Thoracic aorta (tissue), 2 donors: ENCODE data around the gene GDPD3. TPM values are rescaled to one million over a fixed set of nuclear protein-coding genes. Genes with fewer than 3 reads are reported as not detected.

Source experiments
- ATAC-seq: fragments of 150-250 bp; one replicate; pipeline ENCODE4 v1.8.0; 2017; ENCODE audit warnings: low read depth; ENCODE audit not compliant: insufficient number of reproducible peaks, low FRiP score
- DNase-seq: peaks from one replicate; pipeline ENCODE4 v3.0.0-alpha.2; 2020; ENCODE audit warnings: low spot score
- H3K27ac ChIP-seq, 2 donors: fragments of 200-600 bp; sonication (generic); 1 replicate in 1 of 2; 2 replicates in 1 of 2; pipeline ENCODE4 v1.5.1; 2016; ENCODE audit warnings: mild to moderate bottlenecking in 2 of 2, moderate library complexity in 2 of 2
- H3K27me3 ChIP-seq: fragments of 200-600 bp; sonication (generic); replicated peaks from 2 replicates; pipeline ENCODE4 v1.6.0; 2016; ENCODE audit warnings: mild to moderate bottlenecking; ENCODE audit not compliant: insufficient read depth
- H3K36me3 ChIP-seq: fragments of 200-600 bp; sonication (generic); one replicate; pipeline ENCODE4 v1.5.1; 2016
- H3K4me1 ChIP-seq, 2 donors: fragments of 200-600 bp; sonication (generic); 1 replicate in 1 of 2; 2 replicates in 1 of 2; pipeline versions ENCODE4 v1.5.1 to v1.6.0; 2016; ENCODE audit warnings: low read depth in 2 of 2, mild to moderate bottlenecking in 1 of 2; ENCODE audit not compliant: control insufficient read depth in 1 of 2
- H3K4me3 ChIP-seq: fragments of 200-600 bp; sonication (generic); 2 replicates; pipeline ENCODE4 v1.5.1; 2016; ENCODE audit warnings: mild to moderate bottlenecking
- H3K9me3 ChIP-seq: fragments of 200-600 bp; sonication (generic); 2 replicates; pipeline ENCODE4 v1.5.1; 2016
- CTCF ChIP-seq: fragments of 200-600 bp; sonication (generic); IDR thresholded peaks from one replicate; pipeline ENCODE4 v1.5.1; 2019; ENCODE audit warnings: antibody characterized with exemption
- total RNA-seq, 2 donors: library from RNA; depleted of rRNA; stranded (reverse); fragments of >200 nt; gene quantifications; one replicate each; pipeline versions ENCODE4 v1.1.0 to v1.2.3, GENCODE V29; 2016

Gene GDPD3
- total RNA-seq, 2 donors from 2014 or later, result 4.6 to 6.0 TPM

GRCh38 chr16:30082545-30083090 lies 30.7 kb downstream of the GDPD3 start:
- H3K27me3 ChIP-seq, result no peaks in the 10 kb centered on the region
- no peak for TF ChIP-seq CTCF

GRCh38 chr16:30079480-30079879 lies 33.9 kb downstream of the GDPD3 start:
- Histone ChIP-seq H3K4me3 (no peak overlapping the region), H3K9me3 (no peaks in the 10 kb centered on the region), H3K4me1 (peaks cover 12 to 31% of the 10 kb centered on the region in 2 donors), H3K36me3 (peaks cover 39% of the 10 kb centered on the region), H3K27ac (no peak overlapping the region), H3K27me3 (no peaks in the 10 kb centered on the region)
- no peak for TF ChIP-seq CTCF
- ATAC-seq (no peak), DNase-seq (no peak)

More at GRCh38 chr16:30082545-30083090, 30.7 kb downstream of the GDPD3 start:
- peaks cover 47% of the 10 kb centered on the region for H3K36me3 ChIP-seq
- H3K4me1 ChIP-seq, result peaks cover 0 to 11% of the 10 kb centered on the region in 2 donors
- DNase-seq, result no peak
- no peak overlapping the region for H3K4me3 ChIP-seq
- H3K9me3 ChIP-seq, result no peaks in the 10 kb centered on the region
- ATAC-seq, result no peak
- no peak overlapping the region for H3K27ac ChIP-seq

- DNase-seq (no peak), ATAC-seq (no peak)
- H3K27ac ChIP-seq, result no peak overlapping the region
- no peaks in the 10 kb centered on the region for H3K9me3 ChIP-seq
- no peaks in the 10 kb centered on the region for H3K27me3 ChIP-seq
- TF ChIP-seq CTCF, result no peak
- peaks cover 32% of the 10 kb centered on the region for H3K36me3 ChIP-seq
- no peak overlapping the region for H3K4me3 ChIP-seq
- H3K4me1 ChIP-seq, result peaks cover 12 to 31% of the 10 kb centered on the region in 2 donors
Measured at GRCh38 chr16:30078744-30079143, 34.6 kb downstream of the GDPD3 start.

GRCh38 chr16:30077656-30078055 lies 35.7 kb downstream of the GDPD3 start:
- H3K27ac ChIP-seq, result no peak overlapping the region
- no peaks in the 10 kb centered on the region for H3K27me3 ChIP-seq
- DNase-seq (no peak), ATAC-seq (no peak)
- TF ChIP-seq CTCF, result no peak
- H3K9me3 ChIP-seq, result no peaks in the 10 kb centered on the region
- peaks cover 12 to 31% of the 10 kb centered on the region in 2 donors for H3K4me1 ChIP-seq
- H3K4me3 ChIP-seq, result no peak overlapping the region
- H3K36me3 ChIP-seq, result peaks cover 21% of the 10 kb centered on the region

GRCh38 chr16:30076276-30076791 lies 37.0 kb downstream of the GDPD3 start:
- peak; percentile 32 for ATAC-seq
- Histone ChIP-seq H3K36me3 (peaks cover 24% of the 10 kb centered on the region), H3K9me3 (no peaks in the 10 kb centered on the region), H3K4me1 (peaks cover 12 to 31% of the 10 kb centered on the region in 2 donors), H3K4me3 (peak overlapping the region; percentile 93), H3K27me3 (no peaks in the 10 kb centered on the region), H3K27ac (peak overlapping the region; percentile 90 to 92)
- no peak for TF ChIP-seq CTCF
- DNase-seq, result no peak
